ENCODE measurements around the gene TRMT11.

TRMT11 gene

DNA sequence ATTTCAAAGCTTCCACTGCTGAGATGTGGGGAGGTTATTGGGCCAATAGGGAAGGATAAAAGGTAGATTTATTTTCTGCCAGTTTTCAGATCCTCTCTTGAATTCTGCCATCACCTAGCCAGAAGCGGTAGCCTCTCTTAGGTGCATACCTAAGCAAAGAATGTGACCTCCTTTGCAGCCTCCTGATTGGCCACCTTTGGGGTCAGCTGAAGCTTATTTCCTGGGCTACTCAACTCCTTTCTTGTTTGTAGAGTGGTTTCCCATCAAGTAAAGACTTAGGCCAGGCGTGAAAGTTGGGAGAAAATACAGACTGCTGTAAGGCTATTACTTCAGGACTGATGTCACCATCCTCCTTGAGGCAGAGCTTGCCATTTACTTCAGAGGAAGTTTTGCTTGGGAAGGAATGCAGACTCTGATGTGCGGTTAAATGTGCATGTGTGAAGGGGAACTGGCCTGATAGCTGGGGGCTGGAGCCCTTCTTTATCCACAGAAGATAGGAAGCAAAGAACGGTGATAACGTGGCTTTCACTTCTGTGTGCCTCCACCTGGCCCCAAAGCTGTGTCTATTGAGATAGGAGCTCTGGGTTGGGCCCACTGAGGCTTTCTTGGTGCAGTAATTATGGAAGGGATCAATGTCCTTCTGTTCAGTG lies 70.1 kb downstream of the TRMT11 start:
- no peak for TF ChIP-seq SIN3A (IDR thresholded peaks at IDR 0.05; ENCODE audit: borderline replicate concordance, insufficient read depth, low read length)
- TF ChIP-seq TAF1 (IDR thresholded peaks at IDR 0.05; ENCODE audit: borderline replicate concordance, insufficient read depth, low read length), result no peak
- TF ChIP-seq POLR2AphosphoS5 (IDR thresholded peaks at IDR 0.05; ENCODE audit: low read depth, low read length), result no peak
- TF ChIP-seq FOXP2 (optimal IDR thresholded peaks at IDR 0.05; ENCODE audit: borderline replicate concordance, extremely low read depth, extremely low read length, insufficient read depth), result no peak
- TF ChIP-seq, protein P1, sequence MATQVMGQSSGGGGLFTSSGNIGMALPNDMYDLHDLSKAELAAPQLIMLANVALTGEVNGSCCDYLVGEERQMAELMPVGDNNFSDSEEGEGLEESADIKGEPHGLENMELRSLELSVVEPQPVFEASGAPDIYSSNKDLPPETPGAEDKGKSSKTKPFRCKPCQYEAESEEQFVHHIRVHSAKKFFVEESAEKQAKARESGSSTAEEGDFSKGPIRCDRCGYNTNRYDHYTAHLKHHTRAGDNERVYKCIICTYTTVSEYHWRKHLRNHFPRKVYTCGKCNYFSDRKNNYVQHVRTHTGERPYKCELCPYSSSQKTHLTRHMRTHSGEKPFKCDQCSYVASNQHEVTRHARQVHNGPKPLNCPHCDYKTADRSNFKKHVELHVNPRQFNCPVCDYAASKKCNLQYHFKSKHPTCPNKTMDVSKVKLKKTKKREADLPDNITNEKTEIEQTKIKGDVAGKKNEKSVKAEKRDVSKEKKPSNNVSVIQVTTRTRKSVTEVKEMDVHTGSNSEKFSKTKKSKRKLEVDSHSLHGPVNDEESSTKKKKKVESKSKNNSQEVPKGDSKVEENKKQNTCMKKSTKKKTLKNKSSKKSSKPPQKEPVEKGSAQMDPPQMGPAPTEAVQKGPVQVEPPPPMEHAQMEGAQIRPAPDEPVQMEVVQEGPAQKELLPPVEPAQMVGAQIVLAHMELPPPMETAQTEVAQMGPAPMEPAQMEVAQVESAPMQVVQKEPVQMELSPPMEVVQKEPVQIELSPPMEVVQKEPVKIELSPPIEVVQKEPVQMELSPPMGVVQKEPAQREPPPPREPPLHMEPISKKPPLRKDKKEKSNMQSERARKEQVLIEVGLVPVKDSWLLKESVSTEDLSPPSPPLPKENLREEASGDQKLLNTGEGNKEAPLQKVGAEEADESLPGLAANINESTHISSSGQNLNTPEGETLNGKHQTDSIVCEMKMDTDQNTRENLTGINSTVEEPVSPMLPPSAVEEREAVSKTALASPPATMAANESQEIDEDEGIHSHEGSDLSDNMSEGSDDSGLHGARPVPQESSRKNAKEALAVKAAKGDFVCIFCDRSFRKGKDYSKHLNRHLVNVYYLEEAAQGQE (IDR thresholded peaks at IDR 0.05; ENCODE audit: insufficient read depth in 1 of 2, low read depth in 2 of 2, low read length in 2 of 2), result no peak

DNA sequence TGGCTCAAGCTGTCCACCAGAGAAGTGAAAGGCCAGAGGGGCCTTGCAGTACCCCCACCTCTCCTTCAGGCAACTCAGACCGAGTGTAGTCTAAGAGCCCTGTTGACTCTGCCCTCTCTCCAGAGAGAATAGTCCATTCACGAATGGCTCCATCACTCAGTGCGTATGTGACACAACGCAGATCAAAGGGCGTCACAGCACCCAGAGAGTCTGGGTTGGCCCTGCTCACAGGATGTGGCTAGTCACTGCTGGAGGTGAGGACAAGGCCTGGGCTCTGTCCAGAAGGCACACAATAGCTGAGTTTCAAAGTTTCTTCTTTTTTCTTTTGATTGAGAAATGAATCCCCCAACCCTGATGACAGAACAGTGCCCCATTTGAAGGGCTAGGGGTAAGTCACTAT lies 74.1 kb downstream of the TRMT11 start:
- TF ChIP-seq FOXP2 (optimal IDR thresholded peaks at IDR 0.05; ENCODE audit: borderline replicate concordance, extremely low read depth, extremely low read length, insufficient read depth), result no peak
- TF ChIP-seq, protein P1 (IDR thresholded peaks at IDR 0.05; ENCODE audit: insufficient read depth in 1 of 2, low read depth in 2 of 2, low read length in 2 of 2), result no peak
- no peak for TF ChIP-seq TAF1 (IDR thresholded peaks at IDR 0.05; ENCODE audit: borderline replicate concordance, insufficient read depth, low read length)
- TF ChIP-seq POLR2AphosphoS5 (IDR thresholded peaks at IDR 0.05; ENCODE audit: low read depth, low read length), result no peak
- no peak for TF ChIP-seq SIN3A (IDR thresholded peaks at IDR 0.05; ENCODE audit: borderline replicate concordance, insufficient read depth, low read length)

DNA sequence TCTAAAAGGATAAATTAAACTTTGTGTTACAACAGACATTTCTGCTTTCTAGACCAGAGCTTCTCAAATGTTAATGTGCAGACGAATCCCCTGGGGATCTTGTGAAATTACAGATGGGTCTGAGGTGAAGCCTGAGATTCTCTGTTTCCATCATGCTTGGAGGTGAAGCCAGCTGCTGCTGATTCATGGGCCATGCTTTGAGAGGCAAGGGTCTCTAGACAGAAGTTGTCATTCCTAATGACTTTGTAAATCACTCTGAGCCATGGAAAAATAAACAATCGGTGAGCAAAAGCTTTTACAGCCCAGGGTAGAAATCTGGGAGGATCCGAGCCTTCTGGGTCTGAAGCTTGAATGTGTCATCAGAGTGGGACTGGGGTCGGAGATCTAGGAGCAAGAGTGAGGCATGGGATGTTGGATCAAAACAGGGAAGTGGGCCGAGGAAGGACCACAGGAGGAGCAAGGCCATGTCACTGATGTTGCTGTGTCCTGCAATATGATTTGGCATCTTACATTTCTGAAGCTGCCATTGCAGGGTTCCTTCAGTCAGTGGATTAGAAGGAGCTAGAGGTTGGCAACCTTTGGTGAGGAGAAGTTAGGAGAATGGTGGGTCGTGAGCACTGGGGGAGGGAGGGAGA lies 77.3 kb downstream of the TRMT11 start:
- no peak for TF ChIP-seq FOXP2 (optimal IDR thresholded peaks at IDR 0.05; ENCODE audit: borderline replicate concordance, extremely low read depth, extremely low read length, insufficient read depth)
- TF ChIP-seq SIN3A (IDR thresholded peaks at IDR 0.05; ENCODE audit: borderline replicate concordance, insufficient read depth, low read length), result no peak

GRCh38 chr6:126064257-126064747 lies 78.0 kb downstream of the TRMT11 start:
- TF ChIP-seq, protein P1 (IDR thresholded peaks at IDR 0.05; ENCODE audit: insufficient read depth in 1 of 2, low read depth in 2 of 2, low read length in 2 of 2), result no peak
- TF ChIP-seq POLR2AphosphoS5 (IDR thresholded peaks at IDR 0.05; ENCODE audit: low read depth, low read length), result no peak
- TF ChIP-seq FOXP2 (optimal IDR thresholded peaks at IDR 0.05; ENCODE audit: borderline replicate concordance, extremely low read depth, extremely low read length, insufficient read depth), result no peak
- no peak for TF ChIP-seq TAF1 (IDR thresholded peaks at IDR 0.05; ENCODE audit: borderline replicate concordance, insufficient read depth, low read length)
- no peak for TF ChIP-seq SIN3A (IDR thresholded peaks at IDR 0.05; ENCODE audit: borderline replicate concordance, insufficient read depth, low read length)

GRCh38 chr6:126064748-126065401 lies 78.5 kb downstream of the TRMT11 start:
- TF ChIP-seq, protein P1 (IDR thresholded peaks at IDR 0.05; ENCODE audit: insufficient read depth in 1 of 2, low read depth in 2 of 2, low read length in 2 of 2), result no peak
- TF ChIP-seq POLR2AphosphoS5 (IDR thresholded peaks at IDR 0.05; ENCODE audit: low read depth, low read length) (no peak), SIN3A (IDR thresholded peaks at IDR 0.05; ENCODE audit: borderline replicate concordance, insufficient read depth, low read length) (no peak), FOXP2 (optimal IDR thresholded peaks at IDR 0.05; ENCODE audit: borderline replicate concordance, extremely low read depth, extremely low read length, insufficient read depth) (no peak), TAF1 (IDR thresholded peaks at IDR 0.05; ENCODE audit: borderline replicate concordance, insufficient read depth, low read length) (no peak)
